ENCODE data around the gene FCN1.

DNA sequence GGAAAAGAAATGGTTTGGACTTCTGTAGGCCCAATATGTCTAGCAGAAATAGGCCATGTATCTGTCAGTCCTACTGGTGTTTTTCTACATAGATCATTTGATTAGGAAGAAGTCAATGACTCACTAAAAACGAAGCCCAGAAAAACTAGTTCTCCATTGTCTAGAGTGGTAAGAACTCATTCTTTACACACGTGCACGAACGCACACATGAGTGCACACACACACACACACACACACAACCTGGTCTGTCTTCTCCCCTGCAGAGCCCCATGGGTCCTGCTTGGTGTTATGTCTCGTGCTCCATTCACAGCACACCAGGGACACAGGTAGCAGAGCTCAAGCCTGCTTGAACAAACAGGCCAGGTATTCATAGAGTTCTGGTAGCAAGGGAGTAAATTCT, 14.9 kb upstream of the FCN1 start:
- TF ChIP-seq CTCF (IDR thresholded peaks at IDR 0.05) = no peak
- TF ChIP-seq POLR2A (IDR thresholded peaks at IDR 0.05) = no peak
